HEK293 (cell line): ENCODE measurements around the gene EAF2.

Experiments
- PBX3 ChIP-seq: sonication (generic); formaldehyde crosslinking; IDR thresholded peaks from 2 replicates; pipeline ENCODE4 v1.8.1; 2022; ENCODE audit warnings: mild to moderate bottlenecking, moderate library complexity, missing genetic modification reagents
- ZBTB7A ChIP-seq: fragments of 450-650 bp; formaldehyde crosslinking; IDR thresholded peaks from 2 replicates; pipeline ENCODE4 v1.5.1; 2016; ENCODE audit warnings: low read depth, missing biosample characterization, missing genetic modification characterization
- ZFP37 ChIP-seq: fragments of 450-650 bp; formaldehyde crosslinking; IDR thresholded peaks from 2 replicates; pipeline ENCODE4 v1.5.1; 2016; ENCODE audit warnings: missing biosample characterization, missing genetic modification characterization
- ZNF140 ChIP-seq: fragments of 450-650 bp; formaldehyde crosslinking; IDR thresholded peaks from 2 replicates; pipeline ENCODE4 v1.5.1; 2016; ENCODE audit warnings: missing biosample characterization, missing genetic modification characterization
- ZNF677 ChIP-seq: fragments of 450-650 bp; IDR thresholded peaks from 2 replicates; pipeline ENCODE4 v1.5.0; 2018; ENCODE audit warnings: missing biosample characterization, mild to moderate bottlenecking, missing genetic modification characterization, moderate library complexity
- TF ChIP-seq, protein P1 (sequence below): fragments of 450-650 bp; formaldehyde crosslinking; IDR thresholded peaks from 2 replicates; pipeline ENCODE4 v1.5.1; 2016; ENCODE audit warnings: missing biosample characterization, missing genetic modification characterization
- TF ChIP-seq, protein P2 (sequence below): fragments of 450-650 bp; formaldehyde crosslinking; IDR thresholded peaks from 2 replicates; pipeline ENCODE4 v1.5.1; 2016; ENCODE audit warnings: missing biosample characterization, missing genetic modification characterization

DNA sequence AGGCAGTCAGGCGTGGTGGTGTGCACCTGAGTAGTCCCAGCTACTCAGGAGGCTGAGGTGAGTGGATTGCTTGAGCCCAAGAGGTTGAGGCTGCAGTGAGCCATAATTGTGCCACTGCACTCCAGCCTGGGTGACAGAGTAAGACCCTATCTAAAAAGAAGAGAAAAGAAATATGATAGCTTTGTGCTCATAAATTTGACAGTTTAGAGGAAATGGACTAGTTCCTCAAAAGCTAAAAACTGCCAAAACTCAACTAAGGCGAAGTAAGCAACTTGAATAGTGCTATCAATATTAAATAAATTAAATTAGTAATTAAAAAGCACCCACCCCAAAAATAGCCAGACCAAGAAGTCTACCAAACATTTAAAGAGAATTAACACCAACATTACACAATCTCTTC is 34.7 kb downstream of the EAF2 start:
- TF ChIP-seq PBX3 (CRISPR knock-in tag) = no peak
- TF ChIP-seq, protein P1, sequence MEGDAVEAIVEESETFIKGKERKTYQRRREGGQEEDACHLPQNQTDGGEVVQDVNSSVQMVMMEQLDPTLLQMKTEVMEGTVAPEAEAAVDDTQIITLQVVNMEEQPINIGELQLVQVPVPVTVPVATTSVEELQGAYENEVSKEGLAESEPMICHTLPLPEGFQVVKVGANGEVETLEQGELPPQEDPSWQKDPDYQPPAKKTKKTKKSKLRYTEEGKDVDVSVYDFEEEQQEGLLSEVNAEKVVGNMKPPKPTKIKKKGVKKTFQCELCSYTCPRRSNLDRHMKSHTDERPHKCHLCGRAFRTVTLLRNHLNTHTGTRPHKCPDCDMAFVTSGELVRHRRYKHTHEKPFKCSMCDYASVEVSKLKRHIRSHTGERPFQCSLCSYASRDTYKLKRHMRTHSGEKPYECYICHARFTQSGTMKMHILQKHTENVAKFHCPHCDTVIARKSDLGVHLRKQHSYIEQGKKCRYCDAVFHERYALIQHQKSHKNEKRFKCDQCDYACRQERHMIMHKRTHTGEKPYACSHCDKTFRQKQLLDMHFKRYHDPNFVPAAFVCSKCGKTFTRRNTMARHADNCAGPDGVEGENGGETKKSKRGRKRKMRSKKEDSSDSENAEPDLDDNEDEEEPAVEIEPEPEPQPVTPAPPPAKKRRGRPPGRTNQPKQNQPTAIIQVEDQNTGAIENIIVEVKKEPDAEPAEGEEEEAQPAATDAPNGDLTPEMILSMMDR (tag by site-specific recombination) = no peak
- TF ChIP-seq, protein P2, sequence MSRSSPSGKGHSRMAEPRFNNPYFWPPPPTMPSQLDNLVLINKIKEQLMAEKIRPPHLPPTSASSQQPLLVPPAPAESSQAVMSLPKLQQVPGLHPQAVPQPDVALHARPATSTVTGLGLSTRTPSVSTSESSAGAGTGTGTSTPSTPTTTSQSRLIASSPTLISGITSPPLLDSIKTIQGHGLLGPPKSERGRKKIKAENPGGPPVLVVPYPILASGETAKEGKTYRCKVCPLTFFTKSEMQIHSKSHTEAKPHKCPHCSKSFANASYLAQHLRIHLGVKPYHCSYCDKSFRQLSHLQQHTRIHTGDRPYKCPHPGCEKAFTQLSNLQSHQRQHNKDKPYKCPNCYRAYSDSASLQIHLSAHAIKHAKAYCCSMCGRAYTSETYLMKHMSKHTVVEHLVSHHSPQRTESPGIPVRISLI (tag by site-specific recombination) = no peak
- TF ChIP-seq ZNF677 (tag by site-specific recombination) = no peak
- no peak for TF ChIP-seq ZNF140 (tag by site-specific recombination)
- TF ChIP-seq ZBTB7A (tag by site-specific recombination) = no peak
- TF ChIP-seq ZFP37 (tag by site-specific recombination) = no peak
